ENCODE measurements around the gene SURF1. TPM values are rescaled to one million over a fixed set of nuclear protein-coding genes. Genes with fewer than 3 reads are reported as not detected.
A peak's percentile ranks its signal among the peaks of the same experiment; 100 is the strongest.
"Not testable (repeated sequence)": the region's sequence is repeated elsewhere in the genome, so short reads cannot be mapped to it uniquely, and the experiment has no call there.

The SURF1 gene
- total RNA-seq, 1 donor from 2014 or later: 27.3 TPM

- no peak for TF ChIP-seq CTCF (conservative IDR thresholded peaks at IDR 0.05; ENCODE audit: low read depth, low read length)
- peak within 1 kb of the TSS; percentile 98 for H3K4me3 ChIP-seq (ENCODE audit: low read depth, low read length)
- DNase-seq (ENCODE audit: low read depth): no peak
Observed at GRCh38 chr9:133335924-133336811, 20.1 kb downstream of the SURF1 start, which contains the start of gene SURF6. Gene SURF6, minus strand, starts transcription at chr9:133336188. Its CDS starts 56 bp downstream, at chr9:133336132.

- peak overlapping the region; percentile 98 for H3K4me3 ChIP-seq (ENCODE audit: low read depth, low read length)
- DNase-seq (ENCODE audit: low read depth): not testable (repeated sequence)
Observed at GRCh38 chr9:133334888-133335287, 21.4 kb downstream of the SURF1 start.

GRCh38 chr9:133334161-133334560 is 22.1 kb downstream of the SURF1 start:
- H3K4me3 ChIP-seq (ENCODE audit: low read depth, low read length): no peak overlapping the region
- DNase-seq (ENCODE audit: low read depth): no peak
- TF ChIP-seq CTCF (conservative IDR thresholded peaks at IDR 0.05; ENCODE audit: low read depth, low read length): no peak

GRCh38 chr9:133333566-133333965 is 22.7 kb downstream of the SURF1 start:
- no peak overlapping the region for H3K4me3 ChIP-seq (ENCODE audit: low read depth, low read length)
- DNase-seq (ENCODE audit: low read depth): no peak
- TF ChIP-seq CTCF (conservative IDR thresholded peaks at IDR 0.05; ENCODE audit: low read depth, low read length): peak; percentile 23

- no peak for TF ChIP-seq CTCF (conservative IDR thresholded peaks at IDR 0.05; ENCODE audit: low read depth, low read length)
- no peak overlapping the region for H3K4me3 ChIP-seq (ENCODE audit: low read depth, low read length)
- DNase-seq (ENCODE audit: low read depth): no peak
Observed at GRCh38 chr9:133333011-133333410, 23.3 kb downstream of the SURF1 start.

GRCh38 chr9:133332381-133332730 is 23.9 kb downstream of the SURF1 start:
- no peak for DNase-seq (ENCODE audit: low read depth)
- TF ChIP-seq CTCF (conservative IDR thresholded peaks at IDR 0.05; ENCODE audit: low read depth, low read length): no peak
- no peak overlapping the region for H3K4me3 ChIP-seq (ENCODE audit: low read depth, low read length)

GRCh38 chr9:133331641-133332380 is 24.5 kb downstream of the SURF1 start:
- TF ChIP-seq CTCF (conservative IDR thresholded peaks at IDR 0.05; ENCODE audit: low read depth, low read length): no peak
- DNase-seq (ENCODE audit: low read depth): no peak

More at GRCh38 chr9:133331641-133332380, 24.5 kb downstream of the SURF1 start:
- no peak overlapping the region for H3K4me3 ChIP-seq (ENCODE audit: low read depth, low read length)

Data from epithelial cell of proximal tubule (primary cell).